H9 (cell line): ENCODE results near the gene CACNA1I. TPM values are rescaled to one million over a fixed set of nuclear protein-coding genes. Genes with fewer than 3 reads are reported as not detected.

Source experiments
- DNase-seq: peaks from one replicate; pipeline ENCODE4 v3.0.0-alpha.2; 2017
- H2AFZ ChIP-seq: one replicate; pipeline ENCODE4 v1.6.1; 2013; ENCODE audit warnings: mild to moderate bottlenecking, low read length, control low read depth, moderate library complexity
- H2AK5ac ChIP-seq: 2 replicates; pipeline ENCODE4 v1.6.1; 2013; ENCODE audit warnings: low read length, control low read depth, mixed read lengths; ENCODE audit not compliant: insufficient read length
- H2BK120ac ChIP-seq: one replicate; pipeline ENCODE4 v1.6.1; 2013; ENCODE audit warnings: low read depth, mild to moderate bottlenecking, low read length, control low read depth, inconsistent platforms; ENCODE audit not compliant: poor library complexity, severe bottlenecking
- H2BK12ac ChIP-seq: 2 replicates; pipeline ENCODE4 v1.6.1; 2013; ENCODE audit warnings: low read length, control low read depth, mixed read lengths, low read depth; ENCODE audit not compliant: insufficient read length
- H2BK15ac ChIP-seq: 2 replicates; pipeline ENCODE4 v1.6.1; 2013; ENCODE audit warnings: low read depth, low read length, control low read depth
- H2BK20ac ChIP-seq: one replicate; pipeline ENCODE4 v1.6.1; 2013; ENCODE audit warnings: low read depth, mild to moderate bottlenecking, low read length, control low read depth, inconsistent platforms; ENCODE audit not compliant: poor library complexity, severe bottlenecking
- H2BK5ac ChIP-seq: 2 replicates; pipeline ENCODE4 v1.6.1; 2013; ENCODE audit warnings: low read length, control low read depth, mixed read lengths; ENCODE audit not compliant: insufficient read length
- H3K14ac ChIP-seq: 2 replicates; pipeline ENCODE4 v1.6.1; 2013; ENCODE audit warnings: low read length, control low read depth; ENCODE audit not compliant: insufficient read depth
- H3K18ac ChIP-seq: 2 replicates; pipeline ENCODE4 v1.6.1; 2013; ENCODE audit warnings: low read depth, mild to moderate bottlenecking, mixed read lengths, low read length, control low read depth; ENCODE audit not compliant: insufficient read length
- H3K23ac ChIP-seq: 2 replicates; pipeline ENCODE4 v1.6.1; 2013; ENCODE audit warnings: low read length, control low read depth, mixed read lengths, low read depth; ENCODE audit not compliant: insufficient read length
- H3K23me2 ChIP-seq: 2 replicates; pipeline ENCODE4 v1.6.1; 2013; ENCODE audit warnings: low read depth, mild to moderate bottlenecking, mixed read lengths, low read length, control low read depth; ENCODE audit not compliant: insufficient read length, poor library complexity, severe bottlenecking
- H3K27ac ChIP-seq: 2 replicates; pipeline ENCODE4 v1.5.1; 2013; ENCODE audit warnings: low read length, control low read depth, mixed read lengths, low read depth; ENCODE audit not compliant: insufficient read length
- H3K27me3 ChIP-seq: 2 replicates; pipeline ENCODE4 v1.6.1; 2013; ENCODE audit warnings: low read length, control low read depth, inconsistent platforms; ENCODE audit not compliant: insufficient read depth
- H3K4ac ChIP-seq: 2 replicates; pipeline ENCODE4 v1.6.1; 2013; ENCODE audit warnings: low read depth, mild to moderate bottlenecking, control low read depth, inconsistent platforms, low read length, moderate library complexity
- H3K4me1 ChIP-seq: 2 replicates; pipeline ENCODE4 v1.6.1; 2013; ENCODE audit warnings: low read length, control low read depth, inconsistent platforms; ENCODE audit not compliant: insufficient read depth
- H3K4me2 ChIP-seq: 2 replicates; pipeline ENCODE4 v1.6.1; 2013; ENCODE audit warnings: low read length, control low read depth, mixed read lengths; ENCODE audit not compliant: insufficient read length, insufficient read depth
- H3K56ac ChIP-seq: 2 replicates; pipeline ENCODE4 v1.6.1; 2013; ENCODE audit warnings: low read depth, mild to moderate bottlenecking, mixed read lengths, low read length, control low read depth; ENCODE audit not compliant: insufficient read length
- H3K79me1 ChIP-seq: 2 replicates; pipeline ENCODE4 v1.6.1; 2013; ENCODE audit warnings: low read depth, mild to moderate bottlenecking, moderate library complexity, low read length, control low read depth, inconsistent platforms; ENCODE audit not compliant: insufficient read depth, poor library complexity, severe bottlenecking
- H3K79me2 ChIP-seq: 2 replicates; pipeline ENCODE4 v1.6.1; 2013; ENCODE audit warnings: low read length, control low read depth, inconsistent platforms; ENCODE audit not compliant: insufficient read depth
- H3K9ac ChIP-seq: 2 replicates; pipeline ENCODE4 v1.6.1; 2013; ENCODE audit warnings: low read length, control low read depth, mixed read lengths; ENCODE audit not compliant: insufficient read length; ENCODE audit errors: extremely low read depth
- H3K9me3 ChIP-seq: one replicate; pipeline ENCODE4 v1.6.1; 2013; ENCODE audit warnings: low read depth, low read length, inconsistent platforms; ENCODE audit not compliant: control insufficient read depth
- H3T11ph ChIP-seq: one replicate; pipeline ENCODE4 v1.6.1; 2013; ENCODE audit warnings: mild to moderate bottlenecking, low read length, control low read depth, inconsistent platforms
- H4K20me1 ChIP-seq: one replicate; pipeline ENCODE4 v1.6.1; 2013; ENCODE audit not compliant: control insufficient read depth, insufficient read length, insufficient read depth
- H4K5ac ChIP-seq: 2 replicates; pipeline ENCODE4 v1.6.1; 2013; ENCODE audit warnings: low read depth, mild to moderate bottlenecking, mixed read lengths, low read length, control low read depth; ENCODE audit not compliant: insufficient read length
- H4K8ac ChIP-seq: replicated peaks from 2 replicates; pipeline ENCODE4 v1.6.1; 2013; ENCODE audit warnings: low read length, control low read depth, mixed read lengths, low read depth; ENCODE audit not compliant: insufficient read length
- H4K91ac ChIP-seq: 2 replicates; pipeline ENCODE4 v1.6.1; 2013; ENCODE audit warnings: low read depth, mild to moderate bottlenecking, moderate library complexity, mixed read lengths, low read length, control low read depth; ENCODE audit not compliant: insufficient read length
- H3K27ac Mint-ChIP-seq, 3 experiments: 2 replicates in 2 of 3; 3 replicates in 1 of 3; pipeline ENCODE4 v1.8.0; 2020 to 2021; ENCODE audit warnings: mixed read lengths in 3 of 3, mild to moderate bottlenecking in 1 of 3, moderate library complexity in 1 of 3
- H3K27me3 Mint-ChIP-seq: 2 replicates; pipeline ENCODE4 v1.8.0; 2021; ENCODE audit warnings: low read depth, mild to moderate bottlenecking, moderate library complexity, mixed read lengths
- H3K36me3 Mint-ChIP-seq, 3 experiments: 2 replicates in 2 of 3; 3 replicates in 1 of 3; pipeline ENCODE4 v1.8.0; 2020 to 2021; ENCODE audit warnings: low read depth in 3 of 3, mixed read lengths in 3 of 3; ENCODE audit not compliant: insufficient read depth in 1 of 3
- H3K4me1 Mint-ChIP-seq, 2 experiments: 2 replicates each; pipeline ENCODE4 v1.8.0; 2020; ENCODE audit warnings: mixed read lengths in 2 of 2
- H3K4me3 Mint-ChIP-seq, 2 experiments: 2 replicates in 1 of 2; 3 replicates in 1 of 2; pipeline ENCODE4 v1.8.0; 2020 to 2021; ENCODE audit warnings: mild to moderate bottlenecking in 2 of 2, mixed read lengths in 2 of 2, moderate library complexity in 1 of 2
- H3K9me3 Mint-ChIP-seq, 2 experiments: 2 replicates in 1 of 2; 3 replicates in 1 of 2; pipeline ENCODE4 v1.8.0; 2020; ENCODE audit warnings: mild to moderate bottlenecking in 2 of 2, mixed read lengths in 2 of 2, moderate library complexity in 1 of 2
- CTCF ChIP-seq: fragments of 200-600 bp; sonication (generic); conservative IDR thresholded peaks from 3 replicates; pipeline ENCODE4 v1.8.0; 2021; ENCODE audit warnings: antibody characterized with exemption, mild to moderate bottlenecking
- WGBS: extraction: QIAGEN DNeasy Blood & Tissue Kit; methylation state at CpG from one replicate; pipeline ENCODE4 v1.1.7; 2013; ENCODE audit warnings: missing lambda C conversion rate, low lambda C conversion rate, mixed read lengths; ENCODE audit not compliant: insufficient read length; ENCODE audit errors: extremely low coverage; 5-methylcytosine and 5-hydroxymethylcytosine counted together
- total RNA-seq: library from RNA; stranded (reverse); gene quantifications from 2 replicates; pipeline ENCODE4 v1.2.1, GENCODE V29; 2021

The CACNA1I gene
- total RNA-seq, 1 experiment from 2014 or later: 0.50 TPM

- H3K4me1 Mint-ChIP-seq: peaks cover 24 to 47% of the 10 kb centered on the region in 2 experiments
- Histone ChIP-seq H3K4ac (no peak overlapping the region), H2AK5ac (no peak overlapping the region), H3K23me2 (no peaks in the 10 kb centered on the region), H3K4me2 (no peak overlapping the region), H3T11ph (no peak overlapping the region), H3K23ac (no peak overlapping the region), H2BK20ac (no peak overlapping the region), H3K79me1 (no peaks in the 10 kb centered on the region), H3K14ac (no peak overlapping the region), H2AFZ (no peak overlapping the region), H3K56ac (no peak overlapping the region), H2BK5ac (no peak overlapping the region), H4K5ac (no peak overlapping the region), H3K79me2 (no peaks in the 10 kb centered on the region), H2BK15ac (no peak overlapping the region), H2BK120ac (no peak overlapping the region), H3K9ac (no peak overlapping the region), H3K27me3 (no peaks in the 10 kb centered on the region), H4K20me1 (no peaks in the 10 kb centered on the region), H3K27ac (no peak overlapping the region), H4K91ac (no peak overlapping the region), H3K18ac (no peak overlapping the region), H3K9me3 (no peaks in the 10 kb centered on the region), H3K4me1 (no peaks in the 10 kb centered on the region), H4K8ac (no peak overlapping the region), H2BK12ac (no peak overlapping the region)
- H3K27ac Mint-ChIP-seq: no peak overlapping the region
- DNase-seq: no peak
- peaks cover 12% of the 10 kb centered on the region for H3K27me3 Mint-ChIP-seq
- TF ChIP-seq CTCF: no peak
- no peaks in the 10 kb centered on the region; a peak in 1 of 5 replicates for H3K9me3 Mint-ChIP-seq
- no peaks in the 10 kb centered on the region for H3K36me3 Mint-ChIP-seq
- WGBS: no CpG with 5 or more reads among the region's 8 CpGs
- no peak overlapping the region for H3K4me3 Mint-ChIP-seq
Observed at GRCh38 chr22:39630721-39631120, 60.2 kb downstream of the CACNA1I start.
